HepG2 (cell line): Measurements from ENCODE around the gene SSTR5. TPM values are rescaled to one million over a fixed set of nuclear protein-coding genes. Genes with fewer than 3 reads are reported as not detected.

Source experiments
- ARID2 ChIP-seq: sonication (generic); formaldehyde crosslinking; IDR thresholded peaks from 2 replicates; pipeline ENCODE4 v1.8.1; 2022; ENCODE audit warnings: mild to moderate bottlenecking, missing genetic modification reagents, borderline replicate concordance
- ARID5B ChIP-seq: IDR thresholded peaks from 2 replicates; pipeline ENCODE4 v1.4.0; 2020; ENCODE audit warnings: mild to moderate bottlenecking, missing genetic modification reagents
- ATAD3A ChIP-seq: sonication (generic); formaldehyde crosslinking; IDR thresholded peaks from 2 replicates; pipeline ENCODE4 v1.4.0; 2020; ENCODE audit warnings: missing genetic modification reagents
- ETV6 ChIP-seq: sonication (generic); formaldehyde crosslinking; conservative IDR thresholded peaks from 2 replicates; pipeline ENCODE4 v1.4.0; 2020; ENCODE audit warnings: missing genetic modification reagents
- GATAD2A ChIP-seq: IDR thresholded peaks from 2 replicates; pipeline ENCODE4 v1.6.1; 2016
- GTF2F1 ChIP-seq: fragments of 150-350 bp; IDR thresholded peaks from 2 replicates; pipeline ENCODE4 v1.6.1; 2014; ENCODE audit warnings: low read length
- HDAC2 ChIP-seq: sonication (generic); formaldehyde crosslinking; IDR thresholded peaks from 2 replicates; pipeline ENCODE4 v1.4.0; 2020; ENCODE audit warnings: missing genetic modification reagents
- HNRNPLL ChIP-seq: fragments of 200-400 bp; formaldehyde crosslinking; IDR thresholded peaks from 2 replicates; pipeline ENCODE4 v1.6.1; 2017; ENCODE audit warnings: mild to moderate bottlenecking, low read depth, low read length; ENCODE audit not compliant: poor library complexity, severe bottlenecking
- PAF1 ChIP-seq: IDR thresholded peaks from 2 replicates; pipeline ENCODE4 v1.6.1; 2016; ENCODE audit warnings: missing genetic modification reagents, missing compliant biosample characterization
- POLR2A ChIP-seq, 2 experiments: IDR thresholded peaks; 2 replicates each; pipeline ENCODE4 v1.6.1; 2011; ENCODE audit warnings: low read depth in 2 of 2, low read length in 2 of 2, mild to moderate bottlenecking in 1 of 2, moderate library complexity in 1 of 2; ENCODE audit not compliant: insufficient read depth in 1 of 2
- RBAK ChIP-seq: sonication (generic); formaldehyde crosslinking; IDR thresholded peaks from 2 replicates; pipeline ENCODE4 v1.5.1; 2020; ENCODE audit warnings: mild to moderate bottlenecking, missing genetic modification reagents
- SAP130 ChIP-seq: IDR thresholded peaks from 2 replicates; pipeline ENCODE4 v1.6.1; 2016; ENCODE audit warnings: low read depth
- TBL1XR1 ChIP-seq: fragments of 150-350 bp; IDR thresholded peaks from 2 replicates; pipeline ENCODE4 v1.6.1; 2014; ENCODE audit warnings: borderline replicate concordance, low read length; ENCODE audit not compliant: partially characterized antibody
- ZBTB3 ChIP-seq: sonication (generic); formaldehyde crosslinking; IDR thresholded peaks from 2 replicates; pipeline ENCODE4 v1.4.0; 2020; ENCODE audit warnings: low read depth, mild to moderate bottlenecking, moderate library complexity, missing genetic modification reagents, borderline replicate concordance
- ZBTB7A ChIP-seq: sonication (generic); formaldehyde crosslinking; IDR thresholded peaks from 2 replicates; pipeline ENCODE4 v1.8.0; 2022; ENCODE audit warnings: mild to moderate bottlenecking, missing genetic modification reagents
- ZFYVE20 ChIP-seq: sonication (generic); formaldehyde crosslinking; IDR thresholded peaks from 2 replicates; pipeline ENCODE4 v1.8.0; 2023; ENCODE audit warnings: low read depth, mild to moderate bottlenecking, moderate library complexity, missing genetic modification reagents, borderline replicate concordance
- ZNF3 ChIP-seq: IDR thresholded peaks from 2 replicates; pipeline ENCODE4 v1.7.0; 2017; ENCODE audit warnings: inconsistent platforms
- ZNF30 ChIP-seq: sonication (generic); formaldehyde crosslinking; IDR thresholded peaks from 2 replicates; pipeline ENCODE4 v1.5.0; 2020; ENCODE audit warnings: mild to moderate bottlenecking, missing genetic modification reagents
- ZNF713 ChIP-seq: sonication (generic); formaldehyde crosslinking; IDR thresholded peaks from 2 replicates; pipeline ENCODE4 v1.4.0; 2020; ENCODE audit warnings: mild to moderate bottlenecking, missing genetic modification reagents
- ZNF724P ChIP-seq: sonication (generic); formaldehyde crosslinking; IDR thresholded peaks from 2 replicates; pipeline ENCODE4 v1.8.0; 2022; ENCODE audit warnings: missing genetic modification reagents, borderline replicate concordance
- ZNF75D ChIP-seq: sonication (generic); formaldehyde crosslinking; IDR thresholded peaks from 2 replicates; pipeline ENCODE4 v1.8.1; 2023; ENCODE audit warnings: missing genetic modification reagents, mild to moderate bottlenecking, borderline replicate concordance
- polyA plus RNA-seq, 8 experiments: library from polyadenylated mRNA; depleted of rRNA in 3 of 8; stranded (reverse) in 7 of 8; unstranded in 1 of 8; fragments of >200 nt; fragmentation: Illumina TruSeq in 4 of 8; extraction: Trizol in 4 of 8; gene quantifications; 2 replicates each; pipeline versions ENCODE4 v1.2.1 to v1.2.3, GENCODE V29; 2011 to 2016; ENCODE audit warnings: low read depth in 4 of 8, missing spikeins in 1 of 8, mixed read lengths in 1 of 8; ENCODE audit not compliant: insufficient read depth in 1 of 8
- total RNA-seq, 5 experiments: library from RNA; depleted of rRNA; stranded (reverse); fragments of >200 nt; fragmentation: Illumina TruSeq; extraction: Trizol; gene quantifications; 2 replicates each; pipeline ENCODE4 v1.2.3, GENCODE V29; 2016; ENCODE audit warnings: low read depth in 1 of 5
- TF ChIP-seq, protein P1 (sequence below): sonication (generic); formaldehyde crosslinking; IDR thresholded peaks from 2 replicates; pipeline ENCODE4 v1.5.0; 2020; ENCODE audit warnings: mild to moderate bottlenecking, missing genetic modification reagents
- TF ChIP-seq, protein P2 (sequence below): sonication (generic); formaldehyde crosslinking; conservative IDR thresholded peaks from 2 replicates; pipeline ENCODE4 v1.4.0; 2020; ENCODE audit warnings: mild to moderate bottlenecking, missing genetic modification reagents, moderate library complexity

The SSTR5 gene
- total and polyA plus RNA-seq, 2 of the 13 experiments (the other 11 are each of a cell fraction or from before 2014, with no cell fraction given): 0.20 to 0.49 TPM

- TF ChIP-seq HDAC2 (CRISPR knock-in tag) (peak; percentile 39; the same call in 1 of the 2 replicates), ATAD3A (no peak), GATAD2A (peak; percentile 33; the same call in 1 of the 2 replicates), ZFYVE20 (no peak), RBAK (peak; percentile 98), ARID5B (0 out of 2 replicates have a peak, but pooled peaks have one; percentile 11), HNRNPLL (no peak), ZNF75D (CRISPR knock-in tag) (no peak), ARID2 (CRISPR knock-in tag) (no peak), ZBTB3 (no peak), TBL1XR1 (no peak), PAF1 (CRISPR knock-in tag) (no peak), ETV6 (CRISPR knock-in tag) (no peak), POLR2A (IDR thresholded peaks at IDR 0.05; ENCODE audit: insufficient read depth in 1 of 2, low read depth in 2 of 2, low read length in 2 of 2) (no peak), ZNF30 (CRISPR knock-in tag) (no peak), ZBTB7A (CRISPR knock-in tag) (peak; percentile 21; the same call in 1 of the 2 replicates), SAP130 (no peak), ZNF713 (CRISPR knock-in tag) (no peak), ZNF724P (no peak), ZNF3 (CRISPR knock-in tag) (no peak), GTF2F1 (no peak)
- TF ChIP-seq, protein P1, sequence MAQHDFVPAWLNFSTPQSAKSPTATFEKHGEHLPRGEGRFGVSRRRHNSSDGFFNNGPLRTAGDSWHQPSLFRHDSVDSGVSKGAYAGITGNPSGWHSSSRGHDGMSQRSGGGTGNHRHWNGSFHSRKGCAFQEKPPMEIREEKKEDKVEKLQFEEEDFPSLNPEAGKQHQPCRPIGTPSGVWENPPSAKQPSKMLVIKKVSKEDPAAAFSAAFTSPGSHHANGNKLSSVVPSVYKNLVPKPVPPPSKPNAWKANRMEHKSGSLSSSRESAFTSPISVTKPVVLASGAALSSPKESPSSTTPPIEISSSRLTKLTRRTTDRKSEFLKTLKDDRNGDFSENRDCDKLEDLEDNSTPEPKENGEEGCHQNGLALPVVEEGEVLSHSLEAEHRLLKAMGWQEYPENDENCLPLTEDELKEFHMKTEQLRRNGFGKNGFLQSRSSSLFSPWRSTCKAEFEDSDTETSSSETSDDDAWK (CRISPR knock-in tag): no peak
- TF ChIP-seq, protein P2, sequence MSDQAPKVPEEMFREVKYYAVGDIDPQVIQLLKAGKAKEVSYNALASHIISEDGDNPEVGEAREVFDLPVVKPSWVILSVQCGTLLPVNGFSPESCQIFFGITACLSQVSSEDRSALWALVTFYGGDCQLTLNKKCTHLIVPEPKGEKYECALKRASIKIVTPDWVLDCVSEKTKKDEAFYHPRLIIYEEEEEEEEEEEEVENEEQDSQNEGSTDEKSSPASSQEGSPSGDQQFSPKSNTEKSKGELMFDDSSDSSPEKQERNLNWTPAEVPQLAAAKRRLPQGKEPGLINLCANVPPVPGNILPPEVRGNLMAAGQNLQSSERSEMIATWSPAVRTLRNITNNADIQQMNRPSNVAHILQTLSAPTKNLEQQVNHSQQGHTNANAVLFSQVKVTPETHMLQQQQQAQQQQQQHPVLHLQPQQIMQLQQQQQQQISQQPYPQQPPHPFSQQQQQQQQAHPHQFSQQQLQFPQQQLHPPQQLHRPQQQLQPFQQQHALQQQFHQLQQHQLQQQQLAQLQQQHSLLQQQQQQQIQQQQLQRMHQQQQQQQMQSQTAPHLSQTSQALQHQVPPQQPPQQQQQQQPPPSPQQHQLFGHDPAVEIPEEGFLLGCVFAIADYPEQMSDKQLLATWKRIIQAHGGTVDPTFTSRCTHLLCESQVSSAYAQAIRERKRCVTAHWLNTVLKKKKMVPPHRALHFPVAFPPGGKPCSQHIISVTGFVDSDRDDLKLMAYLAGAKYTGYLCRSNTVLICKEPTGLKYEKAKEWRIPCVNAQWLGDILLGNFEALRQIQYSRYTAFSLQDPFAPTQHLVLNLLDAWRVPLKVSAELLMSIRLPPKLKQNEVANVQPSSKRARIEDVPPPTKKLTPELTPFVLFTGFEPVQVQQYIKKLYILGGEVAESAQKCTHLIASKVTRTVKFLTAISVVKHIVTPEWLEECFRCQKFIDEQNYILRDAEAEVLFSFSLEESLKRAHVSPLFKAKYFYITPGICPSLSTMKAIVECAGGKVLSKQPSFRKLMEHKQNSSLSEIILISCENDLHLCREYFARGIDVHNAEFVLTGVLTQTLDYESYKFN (CRISPR knock-in tag): peak; percentile 43
Measured at GRCh38 chr16:1112506-1113184, 40.1 kb downstream of the SSTR5 start (continued).
